ENCODE data around the gene CYP4F2.
A peak's percentile ranks its signal among the peaks of the same experiment; 100 is the strongest.

CYP4F2 gene

DNA sequence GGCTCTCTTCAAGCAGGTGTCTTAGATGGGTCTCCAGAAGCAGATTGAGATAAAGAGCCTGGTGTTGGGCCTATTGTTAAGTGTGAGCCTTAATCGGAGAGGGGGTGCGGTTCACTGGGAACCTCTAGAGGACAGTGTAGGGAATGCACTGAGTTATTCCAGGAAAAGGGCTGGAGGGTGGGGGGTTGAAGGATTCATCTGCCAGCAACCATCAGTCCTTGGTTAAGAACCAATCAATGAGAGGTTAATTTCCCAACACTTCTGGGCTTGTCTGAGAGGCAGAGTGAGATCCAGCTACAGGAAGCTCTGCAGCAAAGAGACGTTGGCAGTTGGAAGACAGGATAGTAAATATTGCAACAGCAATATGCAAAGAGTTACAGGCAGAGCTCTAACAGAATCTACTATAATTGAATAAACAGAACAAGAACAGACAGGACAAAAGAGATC, 28.7 kb downstream of the CYP4F2 start:
- H3K9me3 ChIP-seq (replicated peaks in 1 of 11): no peaks in the 10 kb centered on the region
- peak overlapping the region in 9 of 11 experiments; percentile 42 to 92 (median 83); a peak in 16 of 22 replicates for H3K27ac ChIP-seq
- no peaks in the 10 kb centered on the region for H3K27me3 ChIP-seq
- H3K36me3 ChIP-seq: no peaks in the 10 kb centered on the region
- peaks cover 8 to 81% (median 75%) of the 10 kb centered on the region in 10 experiments; a peak in 19 of 20 replicates for H3K4me1 ChIP-seq
- peak overlapping the region in 9 of 11 experiments; percentile 1 to 76 (median 68); a peak in 16 of 22 replicates for H3K9ac ChIP-seq
- TF ChIP-seq Cebpa-rat (IDR thresholded peaks at IDR 0.05): peak in 8 of 11 experiments; percentile 33 to 84 (median 62); a peak in 12 of 22 replicates
- peak overlapping the region in 10 of 11 experiments; percentile 1 to 88 (median 72); a peak in 17 of 22 replicates for H3K4me2 ChIP-seq
- no peak overlapping the region for H3K4me3 ChIP-seq
- no peaks in the 10 kb centered on the region for H4K20me1 ChIP-seq

DNA sequence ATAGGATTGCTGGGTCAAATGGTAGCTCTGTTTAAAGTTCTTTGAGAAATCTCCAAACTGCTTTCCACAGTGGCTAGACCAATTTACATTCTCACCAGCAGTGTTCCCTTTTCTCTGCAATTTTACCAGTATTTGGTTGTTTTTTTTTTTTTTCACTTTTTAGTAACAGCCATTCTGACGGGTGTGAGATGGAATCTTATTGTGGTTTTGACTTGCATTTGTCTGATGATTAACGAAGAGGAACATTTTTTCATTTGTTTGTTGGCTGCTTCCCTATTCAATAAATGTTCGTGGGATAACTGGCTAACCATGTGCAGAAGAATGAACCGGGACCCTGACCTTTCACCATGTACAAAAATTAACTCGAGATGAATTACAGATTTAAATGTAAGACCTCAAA, 31.2 kb downstream of the CYP4F2 start:
- peaks cover 8 to 93% (median 87%) of the 10 kb centered on the region in 10 experiments; a peak in 19 of 20 replicates for H3K4me1 ChIP-seq
- H3K27ac ChIP-seq: peak overlapping the region in 7 of 11 experiments; percentile 12 to 92 (median 51); a peak in 14 of 22 replicates
- H3K9me3 ChIP-seq (replicated peaks in 1 of 11): peaks cover 0 to 6% (median 0%) of the 10 kb centered on the region in 11 experiments; a peak in 1 of 22 replicates
- no peak overlapping the region for H3K4me3 ChIP-seq
- H3K36me3 ChIP-seq: no peaks in the 10 kb centered on the region
- no peaks in the 10 kb centered on the region for H4K20me1 ChIP-seq
- H3K9ac ChIP-seq: 0 out of 22 replicates have a peak overlapping the region, but pooled peaks of 1 of the 11 experiments have one; percentile 18
- TF ChIP-seq Cebpa-rat (IDR thresholded peaks at IDR 0.05): no peak
- peak overlapping the region in 9 of 11 experiments; percentile 1 to 52 (median 38); a peak in 14 of 22 replicates for H3K4me2 ChIP-seq
- no peaks in the 10 kb centered on the region for H3K27me3 ChIP-seq

DNA sequence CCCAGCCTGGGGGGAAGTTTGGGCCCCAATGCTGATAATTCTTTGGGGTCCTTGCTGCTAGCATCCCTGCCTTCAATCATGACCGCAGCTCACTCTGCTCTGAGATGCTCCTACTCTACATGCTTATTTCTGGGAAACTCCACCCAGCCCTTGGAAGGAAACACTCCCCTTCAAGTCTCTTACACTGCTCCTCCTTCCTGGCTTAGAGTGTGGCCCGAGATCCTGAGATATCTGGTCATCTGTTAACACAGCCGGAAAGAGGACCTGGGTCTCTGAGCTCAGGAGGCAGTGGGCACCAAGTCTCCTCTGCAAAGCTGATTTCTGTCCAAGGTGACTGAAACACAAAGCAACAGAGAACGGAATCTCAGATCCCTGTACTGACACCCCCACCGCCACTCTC, 33.0 kb downstream of the CYP4F2 start:
- H3K9me3 ChIP-seq (replicated peaks in 1 of 11): peaks cover 0 to 6% (median 0%) of the 10 kb centered on the region in 11 experiments; a peak in 1 of 22 replicates
- no peak overlapping the region for H3K4me3 ChIP-seq
- TF ChIP-seq Cebpa-rat (IDR thresholded peaks at IDR 0.05): no peak
- no peaks in the 10 kb centered on the region for H4K20me1 ChIP-seq
- peaks cover 8 to 93% (median 87%) of the 10 kb centered on the region in 10 experiments; a peak in 19 of 20 replicates for H3K4me1 ChIP-seq
- H3K27ac ChIP-seq: peak overlapping the region in 8 of 11 experiments; percentile 12 to 92 (median 40); a peak in 13 of 22 replicates
- H3K27me3 ChIP-seq: no peaks in the 10 kb centered on the region
- peak overlapping the region in 4 of 11 experiments; percentile 4 to 63 (median 37); a peak in 3 of 22 replicates for H3K9ac ChIP-seq
- peak overlapping the region in 9 of 11 experiments; percentile 5 to 54 (median 48); a peak in 16 of 22 replicates for H3K4me2 ChIP-seq
- H3K36me3 ChIP-seq: no peaks in the 10 kb centered on the region

DNA sequence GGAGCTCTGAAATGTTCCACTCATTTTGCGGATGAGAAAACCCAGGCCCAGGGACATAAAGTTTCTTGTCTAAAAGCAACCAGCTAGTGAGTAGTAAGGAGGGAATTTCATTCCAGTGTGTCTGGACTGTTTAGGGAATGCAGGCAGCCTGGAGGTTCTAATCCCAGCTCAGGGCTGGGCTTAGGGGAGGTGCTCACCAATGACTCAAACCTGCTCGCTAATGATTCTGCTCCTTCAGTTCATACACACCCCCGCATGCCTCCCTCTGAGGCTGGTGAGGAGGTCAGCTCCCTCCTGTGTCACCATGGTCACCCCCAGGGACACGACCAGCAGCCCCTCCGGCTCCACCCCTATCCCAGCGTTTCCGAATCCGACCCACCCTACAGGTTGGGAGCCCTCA, 34.6 kb downstream of the CYP4F2 start:
- H3K9ac ChIP-seq: peak overlapping the region in 1 of 11 experiments; percentile 26; a peak in 1 of 22 replicates
- no peaks in the 10 kb centered on the region for H3K27me3 ChIP-seq
- H3K4me2 ChIP-seq: peak overlapping the region in 7 of 11 experiments; percentile 22 to 57 (median 49); a peak in 10 of 22 replicates
- peaks cover 0 to 6% (median 0%) of the 10 kb centered on the region in 11 experiments; a peak in 1 of 22 replicates for H3K9me3 ChIP-seq (replicated peaks in 1 of 11)
- H3K27ac ChIP-seq: peak overlapping the region in 6 of 11 experiments; percentile 1 to 61 (median 52); a peak in 8 of 22 replicates
- H3K4me1 ChIP-seq: peaks cover 0 to 93% (median 85%) of the 10 kb centered on the region in 10 experiments; a peak in 17 of 20 replicates
- H4K20me1 ChIP-seq: no peaks in the 10 kb centered on the region
- H3K36me3 ChIP-seq: no peaks in the 10 kb centered on the region
- H3K4me3 ChIP-seq: no peak overlapping the region
- no peak for TF ChIP-seq Cebpa-rat (IDR thresholded peaks at IDR 0.05)

DNA sequence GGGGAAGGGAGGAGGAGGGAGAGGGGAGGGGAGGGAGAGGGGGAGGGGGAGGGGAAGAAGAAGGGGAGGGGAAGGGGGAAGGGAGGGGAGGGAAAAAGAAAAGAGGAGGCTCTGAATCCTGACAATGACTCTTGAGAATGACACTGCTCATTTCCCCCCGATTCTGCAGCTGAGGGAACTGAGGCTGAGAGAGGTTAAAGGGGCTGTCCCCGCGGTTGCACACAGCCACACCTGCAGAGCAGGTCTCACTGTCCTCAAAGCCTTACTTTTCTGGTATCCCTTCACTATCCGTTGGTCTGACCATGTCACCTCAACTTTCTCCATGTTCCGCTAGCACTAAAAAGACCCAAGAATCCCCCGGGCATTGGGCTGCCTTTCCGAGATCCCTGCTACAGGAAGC, 35.4 kb downstream of the CYP4F2 start:
- Histone ChIP-seq H3K27me3 (no peaks in the 10 kb centered on the region), H3K4me3 (no peak overlapping the region), H4K20me1 (no peaks in the 10 kb centered on the region), H3K27ac (peak overlapping the region in 6 of 11 experiments; percentile 1 to 61 (median 52); a peak in 8 of 22 replicates), H3K9ac (peak overlapping the region in 2 of 11 experiments; percentile 23 to 26; a peak in 1 of 22 replicates), H3K4me2 (peak overlapping the region in 9 of 11 experiments; percentile 4 to 57 (median 34); a peak in 15 of 22 replicates), H3K4me1 (peaks cover 0 to 86% (median 78%) of the 10 kb centered on the region in 10 experiments; a peak in 17 of 20 replicates), H3K36me3 (no peaks in the 10 kb centered on the region), H3K9me3 (replicated peaks in 1 of 11) (peaks cover 0 to 6% (median 0%) of the 10 kb centered on the region in 11 experiments; a peak in 1 of 22 replicates)
- TF ChIP-seq Cebpa-rat (IDR thresholded peaks at IDR 0.05): no peak

DNA sequence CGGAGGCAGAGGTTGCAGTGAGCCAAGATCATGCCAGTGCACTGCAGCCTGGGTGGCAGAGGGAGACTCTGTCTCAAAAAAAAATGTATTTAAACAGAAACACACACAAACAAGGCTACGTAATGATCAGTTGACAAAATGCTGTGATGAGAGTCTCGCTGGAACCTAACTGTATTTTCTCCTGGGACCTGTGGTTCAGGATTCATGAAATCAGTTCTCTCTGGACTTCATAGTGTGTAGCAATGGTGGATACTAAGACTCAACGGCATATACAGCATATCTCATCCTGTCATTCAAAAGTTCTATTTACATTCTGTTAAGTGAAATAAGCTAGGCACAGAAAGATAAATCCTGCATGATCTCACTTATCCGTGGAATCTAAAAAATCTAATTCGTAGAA, 37.4 kb downstream of the CYP4F2 start:
- H3K4me1 ChIP-seq: peaks cover 0 to 68% (median 58%) of the 10 kb centered on the region in 10 experiments; a peak in 16 of 20 replicates
- no peaks in the 10 kb centered on the region for H4K20me1 ChIP-seq
- H3K4me3 ChIP-seq: no peak overlapping the region
- H3K27ac ChIP-seq: peak overlapping the region in 8 of 11 experiments; percentile 6 to 85 (median 74); a peak in 16 of 22 replicates
- H3K4me2 ChIP-seq: peak overlapping the region in 8 of 11 experiments; percentile 40 to 73 (median 64); a peak in 16 of 22 replicates
- H3K27me3 ChIP-seq: no peaks in the 10 kb centered on the region
- peaks cover 0 to 6% (median 0%) of the 10 kb centered on the region in 11 experiments; a peak in 1 of 22 replicates for H3K9me3 ChIP-seq (replicated peaks in 1 of 11)
- peak in 3 of 11 experiments; percentile 23 to 64 (median 59); a peak in 2 of 22 replicates for TF ChIP-seq Cebpa-rat (IDR thresholded peaks at IDR 0.05)
- no peaks in the 10 kb centered on the region for H3K36me3 ChIP-seq
- H3K9ac ChIP-seq: peak overlapping the region in 6 of 11 experiments; percentile 18 to 69 (median 55); a peak in 9 of 22 replicates

DNA sequence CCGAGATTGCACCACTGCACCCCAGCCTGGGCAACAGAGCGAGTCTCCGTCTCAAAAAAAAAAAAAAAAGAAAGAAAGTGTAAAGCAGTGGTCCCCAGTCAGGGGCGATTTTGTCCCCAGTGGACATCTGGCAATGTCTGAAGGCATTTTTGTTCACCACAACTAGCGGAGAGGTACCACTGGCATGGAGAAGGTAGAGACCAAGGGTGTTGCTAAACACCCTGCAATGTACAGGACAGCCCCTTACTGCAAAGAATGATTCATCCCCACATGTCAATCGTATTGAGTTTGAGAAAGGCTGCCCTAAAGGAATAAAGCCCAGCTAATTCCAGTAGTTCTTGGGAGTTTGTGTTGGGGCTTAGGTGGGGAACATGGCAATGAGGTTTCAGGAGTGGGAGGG, 38.7 kb downstream of the CYP4F2 start:
- peak in 1 of 11 experiments; percentile 56; a peak in 1 of 22 replicates for TF ChIP-seq Cebpa-rat (IDR thresholded peaks at IDR 0.05)
- Histone ChIP-seq H3K27me3 (no peaks in the 10 kb centered on the region), H3K27ac (peak overlapping the region in 6 of 11 experiments; percentile 58 to 85 (median 77); a peak in 12 of 22 replicates), H3K4me2 (peak overlapping the region in 9 of 11 experiments; percentile 26 to 73 (median 64); a peak in 17 of 22 replicates), H3K9me3 (replicated peaks in 1 of 11) (peaks cover 0 to 6% (median 0%) of the 10 kb centered on the region in 11 experiments; a peak in 2 of 22 replicates), H3K9ac (peak overlapping the region in 4 of 11 experiments; percentile 23 to 69 (median 57); a peak in 3 of 22 replicates), H3K4me1 (peaks cover 0 to 54% (median 45%) of the 10 kb centered on the region in 10 experiments; a peak in 16 of 20 replicates), H3K4me3 (no peak overlapping the region), H3K36me3 (no peaks in the 10 kb centered on the region), H4K20me1 (no peaks in the 10 kb centered on the region)

DNA sequence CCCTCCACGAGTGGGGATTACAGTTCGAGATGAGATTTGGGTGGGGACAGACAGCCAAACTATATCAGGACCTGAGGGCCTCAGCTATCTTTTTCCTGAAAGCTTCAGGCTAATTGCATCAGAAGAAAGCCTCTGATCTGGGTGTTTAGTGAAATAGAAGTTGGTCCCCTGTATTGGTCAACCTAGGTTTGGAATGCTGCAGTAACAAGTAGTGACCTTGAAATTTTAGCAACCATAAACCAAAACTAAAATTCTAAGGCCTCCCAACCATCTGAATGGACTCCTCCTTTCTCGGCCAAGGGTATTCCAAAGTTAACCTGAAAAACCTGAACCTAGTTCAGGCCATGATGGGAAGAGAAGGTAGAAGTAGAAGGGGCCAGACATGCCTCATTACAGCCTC, 47.5 kb downstream of the CYP4F2 start:
- peaks cover 0 to 26% (median 17%) of the 10 kb centered on the region in 10 experiments; a peak in 15 of 20 replicates for H3K4me1 ChIP-seq
- no peaks in the 10 kb centered on the region for H3K27me3 ChIP-seq
- H3K27ac ChIP-seq: no peak overlapping the region
- no peaks in the 10 kb centered on the region for H4K20me1 ChIP-seq
- no peak overlapping the region for H3K4me2 ChIP-seq
- peaks cover 0 to 7% (median 0%) of the 10 kb centered on the region in 11 experiments; a peak in 3 of 22 replicates for H3K36me3 ChIP-seq
- no peak for TF ChIP-seq Cebpa-rat (IDR thresholded peaks at IDR 0.05)
- H3K4me3 ChIP-seq: no peak overlapping the region
- H3K9ac ChIP-seq: no peak overlapping the region
- H3K9me3 ChIP-seq (replicated peaks in 1 of 11): peaks cover 40 to 77% (median 52%) of the 10 kb centered on the region in 11 experiments

Data from BLaER1 treated with 17β-estradiol and CSF1 and Interleukin-3, amounts not matched to agents 10 nM and 100 nM (cell line).